Measurements from ENCODE around the gene SMPD3.

Gene SMPD3

DNA sequence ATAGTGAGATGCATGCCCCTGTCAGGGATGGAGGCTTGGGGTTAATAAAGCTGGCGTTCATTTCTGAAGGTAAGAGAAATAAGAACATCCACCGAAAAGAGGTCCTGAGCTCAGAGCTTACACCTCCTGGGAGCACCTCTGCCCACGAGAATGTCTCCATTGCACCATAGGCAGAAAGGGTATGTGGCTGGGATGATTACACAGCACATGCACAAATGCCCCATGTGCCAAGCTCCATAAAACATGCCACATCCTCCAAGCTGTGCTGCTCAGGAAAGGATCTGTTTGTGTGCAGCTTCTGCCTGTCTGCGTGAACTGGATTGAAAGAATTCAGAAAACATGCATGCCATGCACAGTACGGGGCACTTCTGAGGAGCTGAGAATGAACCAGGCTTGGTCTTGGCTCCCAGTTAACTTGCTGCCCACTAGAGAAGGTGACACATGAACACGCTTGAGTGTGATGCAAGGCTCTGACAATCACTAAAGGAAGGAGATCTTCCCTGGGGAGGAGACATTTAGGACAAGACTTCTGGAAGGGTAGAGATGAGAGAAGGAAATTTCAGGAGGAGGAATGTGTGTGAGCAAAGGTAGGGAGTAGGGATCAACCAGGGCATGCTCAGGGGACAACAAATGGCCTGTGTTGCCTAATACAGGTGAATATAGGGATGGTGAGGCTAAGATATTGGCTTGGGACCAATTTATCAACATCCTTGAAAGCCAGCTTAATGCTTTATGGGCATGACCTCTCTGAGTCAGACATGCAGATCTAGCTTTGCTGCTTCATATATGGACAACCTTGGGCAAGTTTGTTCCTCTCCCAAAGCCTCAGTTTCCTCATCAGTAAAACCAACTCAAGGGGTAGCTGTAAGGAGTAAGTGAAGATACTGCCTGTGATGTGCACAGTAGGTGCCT is 32.0 kb upstream of the SMPD3 start:
- Mint-ChIP-seq H3K27me3 (no peaks in the 10 kb centered on the region), H3K4me1 (no peaks in the 10 kb centered on the region), H3K27ac (no peak overlapping the region), H3K4me3 (no peak overlapping the region), H3K9me3 (no peaks in the 10 kb centered on the region)
- ATAC-seq: no peak
- no peak for DNase-seq

DNA sequence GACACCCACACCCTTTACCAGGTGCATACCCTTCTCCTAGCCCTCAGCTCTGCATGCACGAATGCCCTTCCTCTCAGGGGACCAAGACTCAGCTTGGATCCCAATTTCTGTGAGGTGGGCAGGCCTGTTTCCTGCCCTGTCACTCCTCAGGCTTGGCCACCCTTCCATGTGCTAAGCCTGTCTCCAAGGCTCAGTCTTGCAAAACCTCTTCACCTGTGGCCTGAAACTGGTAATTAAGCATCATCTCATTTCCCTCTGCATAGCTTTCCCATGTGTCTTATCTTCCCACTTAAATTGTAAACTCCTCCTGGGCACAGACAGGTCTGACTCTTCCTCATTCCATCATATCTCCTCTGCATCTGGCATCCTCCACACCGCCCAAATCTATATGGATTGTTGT is 31.0 kb upstream of the SMPD3 start:
- H3K4me3 Mint-ChIP-seq: no peak overlapping the region
- H3K9me3 Mint-ChIP-seq: no peaks in the 10 kb centered on the region
- H3K27ac Mint-ChIP-seq: no peak overlapping the region
- H3K27me3 Mint-ChIP-seq: no peaks in the 10 kb centered on the region
- H3K4me1 Mint-ChIP-seq: no peaks in the 10 kb centered on the region
- ATAC-seq (no peak), DNase-seq (no peak)

DNA sequence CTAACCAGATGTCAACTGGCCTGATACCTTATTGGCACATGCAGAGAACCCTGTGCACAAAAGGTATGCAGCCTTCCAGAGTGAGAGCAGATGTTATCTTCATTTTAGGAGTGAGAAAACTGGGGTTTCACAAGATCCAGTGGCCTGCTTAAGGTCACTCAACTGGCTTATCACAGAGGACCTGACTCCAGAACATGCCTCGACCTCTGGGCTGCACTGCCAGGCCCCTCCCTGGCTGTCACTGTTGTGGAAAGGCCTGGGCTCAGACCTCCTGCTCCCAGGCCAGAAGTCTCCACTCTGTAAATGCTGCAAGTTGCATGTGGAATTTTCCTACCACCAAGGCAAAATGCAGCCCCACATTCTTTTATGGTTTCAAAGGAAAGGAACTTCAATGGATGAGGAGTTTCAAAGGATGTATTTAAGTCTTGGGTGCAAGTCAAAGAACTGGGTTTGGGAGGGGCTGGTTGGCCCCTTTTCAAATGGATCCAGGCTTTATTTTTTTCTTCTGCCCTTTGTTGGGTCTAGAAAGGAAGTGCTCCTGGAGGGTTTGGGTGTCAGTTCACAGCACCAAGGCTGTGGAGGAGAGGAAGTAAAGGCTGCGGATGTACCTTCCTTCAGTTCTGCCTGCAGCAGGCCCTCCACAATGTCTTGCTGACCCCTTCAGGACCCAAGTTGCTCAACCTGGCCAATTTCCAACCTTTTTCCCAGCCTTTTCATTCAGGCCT is 30.4 kb upstream of the SMPD3 start:
- Mint-ChIP-seq H3K27ac (no peak overlapping the region), H3K27me3 (no peaks in the 10 kb centered on the region), H3K9me3 (no peaks in the 10 kb centered on the region), H3K4me1 (peaks cover 2% of the 10 kb centered on the region), H3K4me3 (no peak overlapping the region)
- DNase-seq: no peak
- no peak for ATAC-seq

DNA sequence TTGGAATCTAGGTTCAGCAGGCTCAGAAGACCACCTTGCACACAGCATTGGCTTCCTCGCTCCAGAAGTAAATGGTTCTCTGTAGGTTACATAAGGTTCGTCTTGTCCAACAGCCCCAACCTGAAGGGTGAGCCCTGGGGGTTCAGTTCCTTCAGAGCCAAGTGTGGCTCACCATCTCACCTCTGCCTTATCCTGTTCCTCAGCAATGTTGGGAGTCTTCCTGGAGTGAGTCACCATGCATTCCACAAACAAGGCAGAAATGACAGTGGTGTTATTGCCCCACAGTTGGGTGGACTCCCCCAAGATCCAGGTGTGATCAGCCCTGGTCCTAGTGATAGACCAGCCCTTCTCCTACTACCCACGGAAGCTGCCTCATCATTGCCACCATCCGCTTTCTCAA is 26.8 kb upstream of the SMPD3 start:
- DNase-seq (no peak), ATAC-seq (no peak)
- Mint-ChIP-seq H3K27ac (no peak overlapping the region), H3K4me1 (peaks cover 22% of the 10 kb centered on the region), H3K9me3 (no peaks in the 10 kb centered on the region), H3K27me3 (no peaks in the 10 kb centered on the region), H3K4me3 (no peak overlapping the region)

DNA sequence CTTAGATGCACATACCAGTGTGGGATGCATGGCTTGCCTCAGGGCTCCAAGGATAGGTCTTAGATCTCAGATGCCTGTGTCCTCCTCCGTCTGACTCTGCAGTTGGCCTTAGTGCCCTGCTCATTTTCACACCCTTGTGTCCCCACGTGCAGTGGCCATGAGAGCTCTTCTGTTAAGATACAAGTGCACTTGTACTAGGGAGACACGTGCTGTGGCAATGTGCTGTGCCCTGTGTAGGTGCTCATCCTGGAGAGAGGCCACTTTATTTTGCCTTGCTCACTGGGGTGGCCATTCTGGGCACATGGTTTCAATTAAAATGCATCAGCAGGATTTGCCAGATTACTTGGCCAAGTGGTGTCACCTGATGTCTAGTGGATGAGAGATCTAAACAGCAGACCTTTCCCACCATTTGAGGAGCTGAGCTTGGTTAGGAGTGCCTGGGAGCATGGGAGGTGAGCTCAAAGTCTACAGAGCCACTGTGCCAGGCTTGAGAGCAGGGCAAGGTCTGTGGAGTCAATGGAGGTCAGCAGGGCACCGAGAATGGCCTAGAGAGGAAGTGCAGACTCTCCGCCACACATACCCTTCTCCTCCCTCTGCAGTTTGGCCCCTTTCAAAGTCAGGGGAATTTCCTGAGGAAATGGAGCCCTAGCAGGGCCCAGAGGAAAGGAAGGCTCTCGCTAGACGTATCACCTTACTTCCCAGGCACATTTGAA is 25.2 kb upstream of the SMPD3 start:
- H3K27me3 Mint-ChIP-seq: no peaks in the 10 kb centered on the region
- H3K9me3 Mint-ChIP-seq: no peaks in the 10 kb centered on the region
- H3K27ac Mint-ChIP-seq: no peak overlapping the region
- DNase-seq (no peak), ATAC-seq (no peak)
- no peak overlapping the region for H3K4me3 Mint-ChIP-seq
- peaks cover 36% of the 10 kb centered on the region for H3K4me1 Mint-ChIP-seq

DNA sequence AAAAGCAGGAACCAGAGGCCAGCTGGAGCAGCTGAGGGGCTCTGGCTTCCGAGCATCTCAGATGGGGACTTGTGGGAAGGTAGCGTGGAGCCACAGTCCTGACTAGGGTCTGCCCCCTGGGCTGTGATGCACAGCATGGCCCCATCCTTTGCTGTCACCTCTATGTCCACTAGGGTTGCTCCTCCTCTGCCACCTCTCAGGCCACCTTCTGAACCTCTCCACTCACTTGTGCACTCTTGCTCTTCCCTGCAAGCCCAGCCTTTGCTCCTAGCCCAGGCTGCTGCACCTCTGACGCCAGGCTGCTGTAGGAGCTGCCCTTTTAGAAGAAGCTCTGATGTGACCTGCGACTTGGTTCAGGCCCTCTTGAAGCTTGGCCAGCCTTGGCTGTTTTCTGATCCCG is 24.3 kb upstream of the SMPD3 start:
- no peak overlapping the region for H3K27ac Mint-ChIP-seq

DNA sequence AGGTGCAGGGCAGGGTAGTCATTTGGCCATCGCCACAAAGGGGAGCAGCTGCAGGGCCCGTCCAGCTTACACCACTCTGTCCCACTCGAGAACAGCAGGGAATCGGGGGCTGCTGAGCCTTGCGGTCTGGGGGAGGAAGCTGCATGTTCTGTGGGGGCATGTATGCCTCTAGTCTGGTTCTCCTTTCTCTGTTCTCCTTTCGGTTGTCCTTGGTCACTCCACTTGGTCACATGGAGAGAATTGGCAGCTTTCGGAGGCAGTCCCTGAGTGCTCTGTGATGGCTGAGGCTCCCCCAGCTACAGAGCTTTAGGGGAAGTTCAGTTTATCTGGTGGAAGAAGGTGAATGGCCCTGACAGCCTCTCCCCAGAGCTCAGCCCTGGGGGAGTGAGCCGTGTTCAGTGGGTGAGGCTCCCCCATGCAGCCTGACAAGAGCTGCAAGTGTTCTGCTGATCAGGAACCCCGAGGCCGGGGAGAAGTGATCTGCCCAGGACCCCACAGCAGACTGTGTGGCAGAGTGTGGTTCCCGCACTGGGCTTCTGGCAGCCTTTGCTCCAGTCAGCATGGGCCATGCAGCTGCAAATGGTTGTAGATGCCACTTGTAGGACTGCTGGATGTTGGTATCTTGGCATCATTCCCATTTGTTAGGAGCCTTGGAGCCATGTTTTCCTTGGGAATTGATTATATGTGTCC is 22.3 kb upstream of the SMPD3 start:
- no peaks in the 10 kb centered on the region for H3K9me3 Mint-ChIP-seq
- DNase-seq (peak; percentile 20 to 21), ATAC-seq (peak; percentile 76)
- peak overlapping the region; percentile 91 to 92 for H3K27ac Mint-ChIP-seq
- peak overlapping the region; percentile 86 to 87 for H3K4me3 Mint-ChIP-seq
- peaks cover 49% of the 10 kb centered on the region for H3K4me1 Mint-ChIP-seq
- no peaks in the 10 kb centered on the region for H3K27me3 Mint-ChIP-seq

More for the DNA sequence above, 24.3 kb upstream of the SMPD3 start:
- no peak for ATAC-seq
- no peaks in the 10 kb centered on the region for H3K27me3 Mint-ChIP-seq
- H3K9me3 Mint-ChIP-seq: no peaks in the 10 kb centered on the region
- H3K4me1 Mint-ChIP-seq: peaks cover 45% of the 10 kb centered on the region
- DNase-seq: no peak
- H3K4me3 Mint-ChIP-seq: no peak overlapping the region

DNA sequence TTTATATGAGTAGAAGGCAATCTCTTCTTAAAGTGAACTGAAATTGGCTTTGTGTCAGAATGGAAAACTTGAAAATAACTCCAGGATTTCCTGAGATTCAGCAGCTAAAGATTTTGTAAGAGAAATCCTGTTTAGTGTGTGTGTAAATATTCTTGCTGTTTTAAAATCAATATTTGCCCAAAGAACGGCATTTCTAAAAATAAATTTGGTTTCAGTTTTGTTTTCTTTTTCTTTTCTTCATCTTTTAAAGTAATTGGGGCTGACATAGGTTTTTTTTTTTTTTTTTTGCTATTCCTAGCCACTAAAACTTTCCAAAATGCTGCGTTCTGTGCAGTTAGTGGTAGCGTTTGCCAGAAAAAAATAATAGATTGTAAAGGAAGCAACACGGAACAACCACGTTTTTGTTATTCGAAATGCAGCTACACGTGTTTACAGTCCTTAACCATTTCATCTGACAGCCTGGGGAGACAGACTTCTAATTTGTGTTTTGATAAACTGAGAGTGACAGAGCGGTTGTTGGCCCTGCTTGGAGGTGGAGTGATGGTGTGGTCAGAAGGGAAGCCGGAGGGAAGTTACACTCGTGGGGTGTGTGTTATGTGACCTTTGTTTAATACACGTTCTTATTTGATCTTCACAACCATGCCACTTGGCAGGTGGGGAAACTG is 21.6 kb upstream of the SMPD3 start:
- H3K4me1 Mint-ChIP-seq: peaks cover 49% of the 10 kb centered on the region
- no peaks in the 10 kb centered on the region for H3K27me3 Mint-ChIP-seq
- H3K4me3 Mint-ChIP-seq: peak overlapping the region; percentile 86 to 87
- peak overlapping the region; percentile 91 to 92 for H3K27ac Mint-ChIP-seq
- ATAC-seq: peak; percentile 70
- DNase-seq: no peak
- H3K9me3 Mint-ChIP-seq: no peaks in the 10 kb centered on the region

DNA sequence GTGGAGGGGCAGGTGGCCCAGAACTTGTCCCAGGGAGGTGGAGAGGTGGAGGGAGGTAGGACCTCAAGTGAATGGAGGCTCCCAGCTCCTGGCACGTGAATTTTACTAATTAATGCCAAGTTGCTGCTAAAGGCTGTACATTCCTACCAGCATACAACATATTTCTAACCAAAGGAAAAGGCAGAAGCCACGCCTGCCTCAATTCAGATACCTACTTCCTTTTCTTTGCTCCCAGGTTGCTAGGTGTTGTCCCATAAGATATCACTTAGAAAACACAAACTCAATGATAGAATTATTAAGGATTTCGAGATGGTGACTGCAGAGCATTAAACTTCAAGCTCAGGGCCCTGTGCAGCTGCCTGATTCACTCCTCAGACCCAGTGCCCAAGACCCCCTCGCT is 20.5 kb upstream of the SMPD3 start:
- DNase-seq (no peak), ATAC-seq (no peak)
- H3K27me3 Mint-ChIP-seq: no peaks in the 10 kb centered on the region
- no peak overlapping the region for H3K27ac Mint-ChIP-seq
- peaks cover 49% of the 10 kb centered on the region for H3K4me1 Mint-ChIP-seq
- H3K9me3 Mint-ChIP-seq: no peaks in the 10 kb centered on the region
- H3K4me3 Mint-ChIP-seq: no peak overlapping the region

DNA sequence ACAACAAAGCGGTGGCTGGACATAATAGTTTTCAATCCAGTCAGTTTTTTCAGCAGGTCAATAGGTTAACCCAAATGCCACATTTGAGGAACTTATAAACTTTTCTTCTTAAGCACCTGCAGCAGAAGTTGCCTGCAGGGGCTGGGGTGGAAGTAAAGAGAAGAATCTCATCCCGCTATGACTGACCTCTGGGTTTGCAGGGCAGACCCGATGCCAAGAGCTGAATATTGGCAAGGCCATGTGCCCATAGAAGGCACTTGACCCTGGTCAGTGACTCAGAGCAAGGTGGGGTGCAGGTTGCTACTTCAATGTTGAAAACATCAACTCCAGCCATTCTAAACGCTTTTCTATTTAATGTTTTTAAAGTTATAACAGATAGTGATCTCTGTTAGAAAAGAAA is 17.9 kb upstream of the SMPD3 start:
- Mint-ChIP-seq H3K27me3 (no peaks in the 10 kb centered on the region), H3K4me3 (no peak overlapping the region), H3K9me3 (no peaks in the 10 kb centered on the region), H3K27ac (no peak overlapping the region), H3K4me1 (peaks cover 37% of the 10 kb centered on the region)
- no peak for ATAC-seq
- no peak for DNase-seq

DNA sequence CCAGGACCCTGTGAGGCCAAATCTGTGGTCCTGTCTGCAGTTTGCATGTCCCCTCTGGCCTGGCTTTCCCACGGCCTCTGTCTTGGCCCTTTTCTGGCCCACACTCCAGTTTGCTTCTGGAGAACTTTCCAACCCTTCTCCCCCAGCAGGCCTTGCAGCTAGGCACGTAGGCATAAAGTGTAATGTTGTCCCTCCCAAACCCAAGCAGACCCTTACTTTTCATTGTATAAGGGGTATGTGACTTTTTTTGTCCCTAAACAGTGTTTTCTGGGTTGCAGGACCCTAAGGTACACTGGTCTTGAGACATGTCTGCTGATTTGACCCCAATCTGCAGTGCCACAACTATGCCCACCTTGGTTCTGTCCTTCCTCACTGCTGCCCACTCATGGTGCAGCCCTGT is 15.6 kb upstream of the SMPD3 start:
- DNase-seq: no peak
- Mint-ChIP-seq H3K4me3 (no peak overlapping the region), H3K27ac (no peak overlapping the region), H3K4me1 (peaks cover 17% of the 10 kb centered on the region), H3K9me3 (no peaks in the 10 kb centered on the region), H3K27me3 (peaks cover 16% of the 10 kb centered on the region)
- no peak for ATAC-seq

DNA sequence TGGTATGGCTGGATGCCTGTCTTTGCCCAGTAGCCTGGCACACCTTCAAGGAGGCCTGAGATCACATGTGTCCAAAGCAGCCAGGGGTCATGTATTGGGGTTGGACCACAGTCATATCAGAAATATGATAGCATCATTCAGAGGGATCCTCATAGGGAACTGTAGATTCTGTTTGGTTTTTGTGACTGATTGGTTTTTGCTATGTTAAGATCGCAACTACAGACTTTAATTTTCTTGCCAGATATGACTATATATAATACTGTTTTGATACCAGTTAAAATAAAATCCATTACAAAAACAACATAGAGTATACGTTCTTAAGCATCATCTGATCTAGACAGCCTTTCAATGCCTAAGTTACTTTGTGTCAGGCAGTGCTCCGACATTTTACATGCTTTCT is 11.8 kb upstream of the SMPD3 start:
- no peak overlapping the region for H3K4me3 Mint-ChIP-seq
- no peak for ATAC-seq

DNA sequence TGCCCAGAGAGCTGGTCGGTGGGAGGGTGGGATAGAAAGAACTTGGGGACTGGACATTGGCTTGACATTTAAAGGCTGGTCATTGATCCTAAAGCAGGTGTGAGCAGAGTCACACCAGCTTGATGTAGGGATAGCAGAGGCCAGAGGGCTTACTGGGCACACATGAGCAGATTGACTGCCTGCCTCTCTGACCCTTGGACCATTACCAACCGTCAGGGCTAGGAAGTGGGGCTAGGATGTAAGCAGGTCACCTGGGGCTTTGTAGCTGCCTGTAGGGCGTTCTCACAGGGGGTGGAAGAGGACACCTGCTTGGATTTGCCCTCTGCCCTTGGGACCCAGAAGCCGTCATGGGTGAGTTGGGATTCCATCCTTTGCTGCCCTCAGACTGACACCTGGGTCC is 11.1 kb upstream of the SMPD3 start:
- Mint-ChIP-seq H3K27me3 (peaks cover 16% of the 10 kb centered on the region), H3K4me1 (no peaks in the 10 kb centered on the region), H3K9me3 (no peaks in the 10 kb centered on the region), H3K27ac (peak overlapping the region in 1 of 2 donors; percentile 61), H3K4me3 (no peak overlapping the region)
- no peak for ATAC-seq
- no peak for DNase-seq

More for the DNA sequence above, 11.8 kb upstream of the SMPD3 start:
- Mint-ChIP-seq H3K4me1 (no peaks in the 10 kb centered on the region), H3K27me3 (peaks cover 16% of the 10 kb centered on the region), H3K27ac (no peak overlapping the region), H3K9me3 (no peaks in the 10 kb centered on the region)
- no peak for DNase-seq

DNA sequence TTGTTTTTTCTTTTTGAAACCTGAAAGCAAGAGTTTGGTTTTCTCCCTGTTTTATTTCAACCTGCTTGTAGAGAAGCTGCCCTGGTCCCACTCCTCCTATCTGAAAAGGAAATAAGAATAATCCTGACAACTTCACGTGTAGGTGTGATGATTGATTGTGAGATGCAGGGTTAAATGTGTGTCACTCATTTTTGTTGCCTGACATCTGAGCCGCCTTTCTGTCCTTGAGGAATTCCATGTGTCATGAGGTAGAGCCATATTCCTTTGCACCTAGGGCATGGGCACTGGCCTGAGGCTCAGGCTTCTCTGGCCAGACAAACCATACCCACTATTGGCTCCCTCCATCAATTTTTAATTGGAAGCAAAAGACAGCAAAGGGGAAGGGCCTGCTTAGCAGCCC is 10.2 kb upstream of the SMPD3 start:
- H3K4me1 Mint-ChIP-seq: no peaks in the 10 kb centered on the region

DNA sequence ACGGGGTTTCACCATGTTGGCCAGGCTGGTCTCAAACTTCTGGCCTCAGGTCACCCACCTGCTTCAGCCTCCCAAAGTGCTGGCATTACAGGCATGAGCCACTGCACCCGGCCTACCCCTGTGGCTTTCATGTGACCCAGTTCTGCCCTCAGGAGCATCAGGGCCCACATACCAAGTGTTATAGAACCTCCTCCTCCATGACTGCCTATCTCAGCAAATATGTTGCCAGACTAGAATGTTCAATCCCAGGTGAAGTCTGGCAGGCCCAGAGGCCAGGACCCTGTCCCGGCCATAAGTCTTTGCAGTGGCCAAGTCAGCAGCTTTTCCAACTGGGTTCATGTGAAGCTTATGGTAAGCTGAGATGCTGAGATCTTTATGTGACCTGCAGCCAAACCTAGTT is 9.8 kb upstream of the SMPD3 start:
- no peak overlapping the region for H3K27ac Mint-ChIP-seq
- no peaks in the 10 kb centered on the region for H3K4me1 Mint-ChIP-seq
- ATAC-seq: no peak
- H3K4me3 Mint-ChIP-seq: no peak overlapping the region
- H3K9me3 Mint-ChIP-seq: no peaks in the 10 kb centered on the region
- H3K27me3 Mint-ChIP-seq: peaks cover 16% of the 10 kb centered on the region
- DNase-seq: no peak

More for the DNA sequence above, 10.2 kb upstream of the SMPD3 start:
- DNase-seq: no peak
- Mint-ChIP-seq H3K4me3 (no peak overlapping the region), H3K27me3 (peaks cover 16% of the 10 kb centered on the region), H3K27ac (no peak overlapping the region), H3K9me3 (no peaks in the 10 kb centered on the region)
- no peak for ATAC-seq
